Measurements from ENCODE around the gene CUL7. TPM values are rescaled to one million over a fixed set of nuclear protein-coding genes. Genes with fewer than 3 reads are reported as not detected.

Gene CUL7
- polyA plus RNA-seq, 1 donor (not counting 4 experiments of a cell fraction or from before 2014, with no cell fraction given): 8.1 TPM

DNA sequence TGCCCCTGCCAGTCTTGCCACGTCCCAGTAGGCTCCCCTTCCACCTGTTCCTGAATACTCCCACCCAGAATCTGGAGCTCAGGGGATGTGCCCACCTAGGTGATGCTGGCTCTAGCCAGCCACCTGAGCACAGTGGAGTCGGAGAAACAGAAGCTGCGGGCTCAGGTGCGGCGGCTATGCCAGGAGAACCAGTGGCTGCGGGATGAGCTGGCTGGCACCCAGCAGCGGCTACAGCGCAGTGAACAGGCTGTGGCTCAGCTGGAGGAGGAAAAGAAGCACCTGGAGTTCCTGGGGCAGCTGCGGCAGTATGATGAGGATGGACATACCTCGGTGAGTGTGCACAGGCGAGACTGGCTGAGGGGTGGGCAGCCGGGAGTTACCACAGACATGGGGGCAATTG lies 9.2 kb upstream of the CUL7 start:
- Histone ChIP-seq H3K4me2 (ENCODE audit: control insufficient read depth, extremely low read depth, insufficient read depth, low read depth, low read length) (no peak overlapping the region), H3K4me3 (ENCODE audit: control insufficient read depth in 2 of 3, extremely low read depth in 1 of 3, insufficient read depth in 2 of 3, low read depth in 1 of 3, low read length in 3 of 3) (no peak overlapping the region), H3K9ac (ENCODE audit: control insufficient read depth, extremely low read depth, insufficient read depth, low read length) (no peak overlapping the region), H3K4me1 (ENCODE audit: control insufficient read depth, extremely low read depth, insufficient read depth, low read length) (peaks cover 12% of the 10 kb centered on the region), H3K9me3 (ENCODE audit: control insufficient read depth, low read depth, low read length) (no peaks in the 10 kb centered on the region), H3K79me2 (ENCODE audit: control insufficient read depth, insufficient read depth, low read length) (peaks cover 14% of the 10 kb centered on the region), H3K36me3 (ENCODE audit: control insufficient read depth in 2 of 2, extremely low read depth in 1 of 2, insufficient read depth in 2 of 2, low read length in 2 of 2) (peaks cover 4 to 8% of the 10 kb centered on the region in 2 experiments), H4K20me1 (ENCODE audit: control insufficient read depth, extremely low read depth, insufficient read depth, low read length) (no peaks in the 10 kb centered on the region), H3K27me3 (ENCODE audit: control insufficient read depth, extremely low read depth, insufficient read depth, low read length) (no peaks in the 10 kb centered on the region), H3K9me1 (ENCODE audit: control insufficient read depth, extremely low read depth, insufficient read depth, low read length) (no peaks in the 10 kb centered on the region), H2AFZ (ENCODE audit: control insufficient read depth, low read length) (no peak overlapping the region), H3K27ac (ENCODE audit: control insufficient read depth, insufficient read depth, low read length) (no peak overlapping the region)
- TF ChIP-seq, protein P1, sequence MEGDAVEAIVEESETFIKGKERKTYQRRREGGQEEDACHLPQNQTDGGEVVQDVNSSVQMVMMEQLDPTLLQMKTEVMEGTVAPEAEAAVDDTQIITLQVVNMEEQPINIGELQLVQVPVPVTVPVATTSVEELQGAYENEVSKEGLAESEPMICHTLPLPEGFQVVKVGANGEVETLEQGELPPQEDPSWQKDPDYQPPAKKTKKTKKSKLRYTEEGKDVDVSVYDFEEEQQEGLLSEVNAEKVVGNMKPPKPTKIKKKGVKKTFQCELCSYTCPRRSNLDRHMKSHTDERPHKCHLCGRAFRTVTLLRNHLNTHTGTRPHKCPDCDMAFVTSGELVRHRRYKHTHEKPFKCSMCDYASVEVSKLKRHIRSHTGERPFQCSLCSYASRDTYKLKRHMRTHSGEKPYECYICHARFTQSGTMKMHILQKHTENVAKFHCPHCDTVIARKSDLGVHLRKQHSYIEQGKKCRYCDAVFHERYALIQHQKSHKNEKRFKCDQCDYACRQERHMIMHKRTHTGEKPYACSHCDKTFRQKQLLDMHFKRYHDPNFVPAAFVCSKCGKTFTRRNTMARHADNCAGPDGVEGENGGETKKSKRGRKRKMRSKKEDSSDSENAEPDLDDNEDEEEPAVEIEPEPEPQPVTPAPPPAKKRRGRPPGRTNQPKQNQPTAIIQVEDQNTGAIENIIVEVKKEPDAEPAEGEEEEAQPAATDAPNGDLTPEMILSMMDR (optimal IDR thresholded peaks at IDR 0.05 in 1 of 3, IDR thresholded peaks at IDR 0.05 in 1 of 3, conservative IDR thresholded peaks at IDR 0.05 in 1 of 3; ENCODE audit: extremely low read depth in 1 of 3, insufficient read depth in 2 of 3, low read length in 3 of 3): no peak
- TF ChIP-seq EZH2 (IDR thresholded peaks at IDR 0.05; ENCODE audit: low read length): no peak
- dilution Hi-C loops (cut with MboI; ENCODE audit: extremely low pct_ligation_motif_present, low sequenced_read_pairs): no loop called here
- DNase-seq (ENCODE audit: low read depth, low spot score): no peak
- no peak for FAIRE-seq

DNA sequence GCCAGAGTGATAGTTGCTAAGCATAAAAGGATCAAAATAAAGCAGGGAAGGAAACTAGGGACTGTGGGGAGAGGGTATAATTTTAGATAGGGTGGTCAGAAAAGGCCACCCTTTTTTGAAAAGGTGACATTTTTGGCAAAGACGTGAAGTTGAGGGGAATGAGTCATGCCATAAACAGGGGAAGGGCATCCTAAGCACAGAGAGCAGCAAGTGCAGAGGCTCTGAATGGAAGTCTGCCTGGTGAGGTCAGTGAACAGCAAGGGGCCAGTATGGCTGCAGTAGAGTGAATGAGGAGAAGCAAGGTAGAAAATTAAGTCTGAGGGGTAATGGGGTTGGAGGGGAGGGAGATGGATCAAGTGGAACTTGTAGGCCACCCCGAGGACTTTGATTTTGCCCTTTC lies 8.2 kb upstream of the CUL7 start:
- Histone ChIP-seq H3K9me3 (ENCODE audit: control insufficient read depth, low read depth, low read length) (no peaks in the 10 kb centered on the region), H3K4me2 (ENCODE audit: control insufficient read depth, extremely low read depth, insufficient read depth, low read depth, low read length) (no peak overlapping the region), H3K9me1 (ENCODE audit: control insufficient read depth, extremely low read depth, insufficient read depth, low read length) (no peaks in the 10 kb centered on the region), H4K20me1 (ENCODE audit: control insufficient read depth, extremely low read depth, insufficient read depth, low read length) (no peaks in the 10 kb centered on the region), H3K79me2 (ENCODE audit: control insufficient read depth, insufficient read depth, low read length) (peaks cover 16% of the 10 kb centered on the region), H3K4me3 (ENCODE audit: control insufficient read depth in 2 of 3, extremely low read depth in 1 of 3, insufficient read depth in 2 of 3, low read depth in 1 of 3, low read length in 3 of 3) (no peak overlapping the region), H3K36me3 (ENCODE audit: control insufficient read depth in 2 of 2, extremely low read depth in 1 of 2, insufficient read depth in 2 of 2, low read length in 2 of 2) (peaks cover 4 to 11% of the 10 kb centered on the region in 2 experiments), H3K4me1 (ENCODE audit: control insufficient read depth, extremely low read depth, insufficient read depth, low read length) (peaks cover 12% of the 10 kb centered on the region), H3K9ac (ENCODE audit: control insufficient read depth, extremely low read depth, insufficient read depth, low read length) (no peak overlapping the region), H3K27ac (ENCODE audit: control insufficient read depth, insufficient read depth, low read length) (no peak overlapping the region), H2AFZ (ENCODE audit: control insufficient read depth, low read length) (no peak overlapping the region), H3K27me3 (ENCODE audit: control insufficient read depth, extremely low read depth, insufficient read depth, low read length) (no peaks in the 10 kb centered on the region)
- no peak for TF ChIP-seq EZH2 (IDR thresholded peaks at IDR 0.05; ENCODE audit: low read length)
- TF ChIP-seq, protein P1 (optimal IDR thresholded peaks at IDR 0.05 in 1 of 3, IDR thresholded peaks at IDR 0.05 in 1 of 3, conservative IDR thresholded peaks at IDR 0.05 in 1 of 3; ENCODE audit: extremely low read depth in 1 of 3, insufficient read depth in 2 of 3, low read length in 3 of 3): no peak
- FAIRE-seq (no peak), DNase-seq (ENCODE audit: low read depth, low spot score) (no peak)
- dilution Hi-C loops (cut with MboI; ENCODE audit: extremely low pct_ligation_motif_present, low sequenced_read_pairs): no loop called here

Measured in keratinocyte (primary cell).